ENCODE measurements around the gene CMTM6. TPM values are rescaled to one million over a fixed set of nuclear protein-coding genes. Genes with fewer than 3 reads are reported as not detected.

The CMTM6 gene
- total RNA-seq, 2 donors from 2014 or later: 55.3 to 73.7 TPM

DNA sequence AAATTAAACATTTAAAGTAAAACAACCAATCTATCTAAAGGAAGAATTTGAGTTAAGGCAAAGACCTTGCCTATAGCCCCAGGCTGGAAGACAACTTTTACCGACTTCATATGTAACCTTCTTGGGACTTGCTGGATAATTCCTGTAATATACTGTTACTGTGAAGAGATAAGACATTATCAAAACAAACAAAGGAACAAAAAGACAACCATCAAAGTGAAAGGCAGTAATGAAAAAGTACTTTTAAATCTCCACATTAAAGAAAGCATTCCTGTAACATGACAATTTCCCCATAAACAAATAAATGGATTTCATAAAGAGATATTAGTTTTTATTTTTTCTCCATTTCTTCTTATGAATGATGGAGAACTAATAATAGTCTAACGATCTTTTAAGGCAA lies 2.4 kb downstream of the CMTM6 start:
- Histone ChIP-seq H3K36me3 (no peaks in the 10 kb centered on the region), H3K4me1 (peaks cover 9% of the 10 kb centered on the region), H3K4me3 (no peak overlapping the region), H3K9ac (ENCODE audit: low read depth in 2 of 2, low read length in 2 of 2) (no peak overlapping the region), H3K27ac (no peak overlapping the region), H3K9me3 (no peaks in the 10 kb centered on the region), H3K27me3 (no peaks in the 10 kb centered on the region)
- no peak for TF ChIP-seq CTCF (IDR thresholded peaks at IDR 0.05)
- intact Hi-C loops (cut with DNase I): no loop called here
- DNase-seq: no peak

GRCh38 chr3:32499585-32499984 lies 3.1 kb downstream of the CMTM6 start:
- peaks cover 9% of the 10 kb centered on the region for H3K4me1 ChIP-seq
- intact Hi-C loops (cut with DNase I): no loop called here

GRCh38 chr3:32498992-32499391 lies 3.7 kb downstream of the CMTM6 start:
- no peaks in the 10 kb centered on the region for H3K9me3 ChIP-seq
- TF ChIP-seq CTCF (IDR thresholded peaks at IDR 0.05): no peak
- H3K36me3 ChIP-seq: no peaks in the 10 kb centered on the region
- no peak overlapping the region for H3K9ac ChIP-seq (ENCODE audit: low read depth in 2 of 2, low read length in 2 of 2)
- H3K4me1 ChIP-seq: peaks cover 12% of the 10 kb centered on the region
- H3K27me3 ChIP-seq: no peaks in the 10 kb centered on the region
- intact Hi-C loops (cut with DNase I): no loop called here
- DNase-seq: no peak
- H3K27ac ChIP-seq: no peak overlapping the region
- no peak overlapping the region for H3K4me3 ChIP-seq

More at GRCh38 chr3:32499585-32499984, 3.1 kb downstream of the CMTM6 start:
- TF ChIP-seq CTCF (IDR thresholded peaks at IDR 0.05): no peak
- Histone ChIP-seq H3K9ac (ENCODE audit: low read depth in 2 of 2, low read length in 2 of 2) (no peak overlapping the region), H3K27me3 (no peaks in the 10 kb centered on the region), H3K9me3 (no peaks in the 10 kb centered on the region), H3K36me3 (no peaks in the 10 kb centered on the region), H3K4me3 (no peak overlapping the region), H3K27ac (no peak overlapping the region)
- DNase-seq: no peak

DNA sequence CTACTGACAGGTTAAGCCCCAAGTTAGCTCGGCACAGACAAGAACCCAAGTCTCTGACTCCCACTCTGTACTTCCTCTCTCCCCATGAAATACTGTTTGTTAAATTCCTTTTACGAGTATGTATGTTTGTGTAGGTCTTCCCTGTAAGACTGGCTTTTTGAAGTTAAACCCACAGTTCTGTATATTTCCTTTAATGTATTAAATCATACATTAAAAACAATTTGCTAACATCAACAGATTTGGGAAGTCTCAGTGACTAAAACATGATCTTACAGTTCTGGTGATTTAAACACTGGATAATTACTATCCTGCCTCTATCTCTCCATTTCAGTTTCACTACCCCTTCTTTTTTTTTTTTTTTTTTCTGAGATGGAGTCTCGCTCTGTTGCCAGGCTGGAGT lies 4.4 kb downstream of the CMTM6 start:
- Histone ChIP-seq H3K9me3 (no peaks in the 10 kb centered on the region), H3K36me3 (no peaks in the 10 kb centered on the region), H3K27ac (no peak overlapping the region), H3K9ac (ENCODE audit: low read depth in 2 of 2, low read length in 2 of 2) (no peak overlapping the region), H3K4me3 (no peak overlapping the region), H3K27me3 (no peaks in the 10 kb centered on the region), H3K4me1 (peaks cover 15% of the 10 kb centered on the region)
- no peak for TF ChIP-seq CTCF (IDR thresholded peaks at IDR 0.05)
- DNase-seq: no peak
- intact Hi-C loops (cut with DNase I): no loop called here

DNA sequence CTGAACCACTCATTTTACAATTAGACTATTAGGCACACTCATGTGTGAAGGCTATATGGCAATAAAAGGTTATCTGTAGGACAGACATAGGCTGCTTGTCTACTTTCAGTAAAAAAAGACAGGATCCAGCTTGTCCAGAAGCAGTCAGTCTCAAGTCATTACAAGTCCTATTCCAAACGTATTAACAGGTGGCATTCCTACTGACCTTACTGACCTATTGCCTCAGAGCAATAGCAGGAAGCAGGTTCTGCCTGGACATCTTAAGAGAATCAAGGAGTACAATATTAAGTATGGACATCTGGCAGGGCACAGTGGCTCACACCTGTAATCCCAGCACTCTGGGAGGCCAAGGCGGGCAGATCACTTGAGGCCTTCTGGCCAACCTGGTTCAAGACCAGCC lies 7.0 kb downstream of the CMTM6 start:
- intact Hi-C loops (cut with DNase I): no loop called here
- H3K4me3 ChIP-seq: no peak overlapping the region

More for the DNA sequence above, 7.0 kb downstream of the CMTM6 start:
- Histone ChIP-seq H3K9ac (ENCODE audit: low read depth in 2 of 2, low read length in 2 of 2) (no peak overlapping the region), H3K36me3 (no peaks in the 10 kb centered on the region), H3K27ac (no peak overlapping the region), H3K4me1 (peaks cover 14% of the 10 kb centered on the region), H3K9me3 (no peaks in the 10 kb centered on the region), H3K27me3 (no peaks in the 10 kb centered on the region)
- DNase-seq: no peak
- TF ChIP-seq CTCF (IDR thresholded peaks at IDR 0.05): no peak

Data from colonic mucosa (tissue), 4 donors.